A673 (cell line): ENCODE measurements around the gene HPSE2. TPM values are rescaled to one million over a fixed set of nuclear protein-coding genes. Genes with fewer than 3 reads are reported as not detected.

Source experiments
- BruUV-seq: library from RNA; stranded (reverse); fragments of 400-500 nt; replicated peaks from 2 replicates; lab custom pipeline; 2021; lab: Mats Ljungman, UMichigan
- CTCF ChIA-PET: fragments of 300-600 bp; sonication (Branson Sonifier 250); formaldehyde crosslinking; loops from one replicate; lab custom pipeline; 2022; ENCODE audit warnings: antibody characterized with exemption; lab: Charles Lee
- POLR2A ChIA-PET: fragments of 300-600 bp; sonication (Branson Sonifier 250); formaldehyde crosslinking; loops from one replicate; lab custom pipeline; 2022; ENCODE audit warnings: antibody characterized with exemption; ENCODE audit not compliant: low non-redundant PET; lab: Charles Lee
- DNase-seq: peaks from one replicate; pipeline ENCODE4 v3.0.0-alpha.2; 2015; ENCODE audit warnings: low spot score
- H3K27ac ChIP-seq: fragments of 200-600 bp; sonication (generic); 2 replicates; pipeline ENCODE4 v1.5.1; 2016; ENCODE audit warnings: mixed run types, low read depth, mild to moderate bottlenecking, mixed read lengths, antibody characterized with exemption, low read length; ENCODE audit not compliant: poor library complexity, severe bottlenecking
- H3K27me3 ChIP-seq: fragments of 200-600 bp; sonication (generic); replicated peaks from 2 replicates; pipeline ENCODE4 v1.6.1; 2017; ENCODE audit warnings: mixed run types, low read depth, mild to moderate bottlenecking, mixed read lengths, antibody characterized with exemption, low read length; ENCODE audit not compliant: insufficient read depth, poor library complexity
- H3K36me3 ChIP-seq: fragments of 200-600 bp; sonication (generic); 2 replicates; pipeline ENCODE4 v1.6.1; 2016; ENCODE audit warnings: mixed run types, mild to moderate bottlenecking, mixed read lengths, antibody characterized with exemption, low read length; ENCODE audit not compliant: insufficient read depth, poor library complexity, severe bottlenecking
- H3K4me1 ChIP-seq: fragments of 200-600 bp; sonication (generic); 2 replicates; pipeline ENCODE4 v1.6.1; 2017; ENCODE audit warnings: mixed run types, mild to moderate bottlenecking, mixed read lengths, antibody characterized with exemption, low read length; ENCODE audit not compliant: insufficient read depth, poor library complexity, severe bottlenecking
- H3K4me3 ChIP-seq: fragments of 200-600 bp; sonication (generic); 2 replicates; pipeline ENCODE4 v1.5.1; 2016; ENCODE audit warnings: low read depth, mixed run types, mild to moderate bottlenecking, mixed read lengths, low read length; ENCODE audit not compliant: poor library complexity, severe bottlenecking
- H3K9me3 ChIP-seq: fragments of 200-600 bp; sonication (generic); 2 replicates; pipeline ENCODE4 v1.6.1; 2016; ENCODE audit warnings: mixed run types, low read depth, mild to moderate bottlenecking, mixed read lengths, antibody characterized with exemption, low read length; ENCODE audit not compliant: poor library complexity, severe bottlenecking
- CTCF ChIP-seq: fragments of 300-800, 200-600 bp; sonication (generic); conservative IDR thresholded peaks from 2 replicates; pipeline ENCODE4 v1.5.1; 2017; ENCODE audit warnings: low read depth, mild to moderate bottlenecking, antibody characterized with exemption, low read length, moderate library complexity, mixed read lengths
- EZH2 ChIP-seq: fragments of 200-600 bp; sonication (generic); IDR thresholded peaks from 2 replicates; pipeline ENCODE4 v1.6.1; 2017; ENCODE audit warnings: borderline replicate concordance, low read depth, mild to moderate bottlenecking, mixed read lengths, antibody characterized with exemption, low read length; ENCODE audit not compliant: poor library complexity, severe bottlenecking
- intact Hi-C: fragments of 100-400 bp; cut with micrococcal nuclease; formaldehyde crosslinking; loops from one replicate; pipeline ENCODE4 v1.10.0; 2022; ENCODE audit not compliant: unreplicated experiment
- total RNA-seq: library from RNA; stranded (reverse); gene quantifications from 2 replicates; pipeline ENCODE4 v1.2.3, GENCODE V29; 2021

The HPSE2 gene
- total RNA-seq, 1 experiment from 2014 or later = not detected

GRCh38 chr10:98525969-98526368 lies 709.7 kb downstream of the HPSE2 start:
- intact Hi-C loops = no loop called here
- no TSS peak for BruUV-seq
- H3K4me3 ChIP-seq = no peak overlapping the region
- ChIA-PET CTCF (no interaction called here), POLR2A (no interaction called here)
- no peaks in the 10 kb centered on the region for H3K9me3 ChIP-seq
- no peaks in the 10 kb centered on the region for H3K4me1 ChIP-seq
- H3K36me3 ChIP-seq = no peaks in the 10 kb centered on the region
- H3K27me3 ChIP-seq = peaks cover 46% of the 10 kb centered on the region
- no peak for DNase-seq
- TF ChIP-seq EZH2 = no peak
- no peak for TF ChIP-seq CTCF
- no peak overlapping the region for H3K27ac ChIP-seq

GRCh38 chr10:98524124-98524523 lies 711.5 kb downstream of the HPSE2 start:
- intact Hi-C loops = no loop called here
- Histone ChIP-seq H3K4me1 (no peaks in the 10 kb centered on the region), H3K36me3 (no peaks in the 10 kb centered on the region), H3K27me3 (peaks cover 36% of the 10 kb centered on the region), H3K9me3 (no peaks in the 10 kb centered on the region), H3K4me3 (no peak overlapping the region), H3K27ac (no peak overlapping the region)
- TF ChIP-seq EZH2 = no peak
- TF ChIP-seq CTCF = no peak
- CTCF ChIA-PET = no interaction called here
- BruUV-seq = no TSS peak
- POLR2A ChIA-PET = no interaction called here
- DNase-seq = no peak

GRCh38 chr10:98519841-98520240 lies 715.8 kb downstream of the HPSE2 start:
- H3K27ac ChIP-seq = no peak overlapping the region
- peaks cover 27% of the 10 kb centered on the region for H3K27me3 ChIP-seq
- H3K9me3 ChIP-seq = no peaks in the 10 kb centered on the region
- peak; percentile 5 for DNase-seq
- intact Hi-C loops = no loop called here
- ChIA-PET POLR2A (no interaction called here), CTCF (no interaction called here)
- BruUV-seq = no TSS peak
- no peak for TF ChIP-seq EZH2
- TF ChIP-seq CTCF = no peak
- H3K4me1 ChIP-seq = no peaks in the 10 kb centered on the region
- no peak overlapping the region for H3K4me3 ChIP-seq
- H3K36me3 ChIP-seq = no peaks in the 10 kb centered on the region
